ENCODE measurements around the gene RPS18. TPM values are rescaled to one million over a fixed set of nuclear protein-coding genes. Genes with fewer than 3 reads are reported as not detected.

Gene RPS18
- total and polyA plus RNA-seq, 8 donors = 1,052 to 3,510 (median 2,017) TPM

- no peaks in the 10 kb centered on the region for H3K9me3 ChIP-seq
- no peak overlapping the region for H3K4me3 ChIP-seq
- H3K27me3 ChIP-seq = no peaks in the 10 kb centered on the region
- intact Hi-C loops (cut with DNase I) = no loop called here
- 85 to 87% methylated on average over 16 to 17 of the region's 17 CpGs for WGBS, 2 donors
- FAIRE-seq (no peak), DNase-seq (peak in 5 of 6 donors; percentile 18 to 68 (median 38)), ATAC-seq (no peak)
- no peak for TF ChIP-seq CTCF (IDR thresholded peaks at IDR 0.05)
- H3K27ac ChIP-seq = peak overlapping the region in 1 of 4 donors; percentile 1
- peaks cover 6 to 46% (median 10%) of the 10 kb centered on the region in 3 donors for H3K4me1 ChIP-seq
- peaks cover 0 to 18% (median 0%) of the 10 kb centered on the region in 3 donors for H3K36me3 ChIP-seq
These were observed 44.1 kb downstream of the RPS18 start for GRCh38 chr6:33315793-33316602.

DNA sequence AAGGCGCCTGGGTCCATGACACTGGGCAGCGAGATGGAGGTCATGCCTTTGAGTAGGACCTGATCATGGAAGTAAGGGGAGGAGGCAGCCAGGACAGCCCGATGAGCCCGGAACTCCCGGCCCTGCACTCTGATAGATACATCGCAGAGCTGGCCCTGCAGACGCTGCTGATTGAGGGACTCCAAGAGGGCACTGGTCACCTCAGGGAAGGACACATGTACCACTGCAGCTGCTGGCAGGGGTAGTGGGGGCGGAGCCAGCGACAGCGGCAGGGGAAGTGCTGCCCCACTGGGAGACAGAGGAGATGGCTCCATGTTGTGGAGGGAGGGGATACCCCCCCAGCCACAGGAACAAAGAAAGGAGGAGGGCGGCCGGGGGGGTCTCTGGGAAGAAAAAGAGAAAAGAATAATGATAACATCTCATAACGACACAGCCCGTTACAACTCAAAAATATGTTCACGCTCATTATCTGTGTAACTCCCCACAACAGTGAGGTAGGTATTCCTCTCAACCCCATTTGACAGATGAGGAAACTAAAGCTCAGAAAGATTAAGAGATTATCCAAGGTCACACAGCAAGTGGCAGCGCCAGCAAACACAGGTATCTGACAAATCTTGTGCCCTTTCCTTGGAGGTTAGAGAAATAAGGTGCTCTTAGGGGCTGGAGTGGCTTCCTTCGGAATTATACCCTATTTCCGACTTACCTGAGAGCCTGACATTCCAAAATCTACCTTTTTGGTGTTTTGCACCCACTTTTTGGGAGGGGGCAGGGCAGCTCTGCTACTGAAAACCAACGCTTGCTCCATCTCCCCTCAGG, 44.9 kb downstream of the RPS18 start:
- TF ChIP-seq CTCF (IDR thresholded peaks at IDR 0.05) = no peak
- Histone ChIP-seq H3K4me1 (peaks cover 6 to 47% (median 15%) of the 10 kb centered on the region in 3 donors), H3K27me3 (no peaks in the 10 kb centered on the region), H3K4me3 (peak overlapping the region in 3 of 4 donors; percentile 12 to 53 (median 37)), H3K27ac (peak overlapping the region in 1 of 4 donors; percentile 72), H3K9me3 (no peaks in the 10 kb centered on the region), H3K36me3 (peaks cover 0 to 19% (median 0%) of the 10 kb centered on the region in 3 donors)
- ATAC-seq = no peak
- intact Hi-C loops (cut with DNase I) = no loop called here
- FAIRE-seq = no peak
- peak in 5 of 6 donors; percentile 44 to 84 (median 52) for DNase-seq
- 65 to 69% methylated on average over 19 of the region's 19 CpGs for WGBS, 2 donors

GRCh38 chr6:33317419-33317668, 45.5 kb downstream of the RPS18 start:
- Histone ChIP-seq H3K9me3 (no peaks in the 10 kb centered on the region), H3K36me3 (peaks cover 0 to 19% (median 0%) of the 10 kb centered on the region in 3 donors), H3K4me1 (peaks cover under 1 to 45% (median 18%) of the 10 kb centered on the region in 3 donors), H3K4me3 (peak overlapping the region; percentile 1 to 53 (median 25)), H3K27me3 (no peaks in the 10 kb centered on the region), H3K27ac (peak overlapping the region; percentile 51 to 82 (median 66))
- peak; percentile 0 to 10 (median 2) for ATAC-seq
- 2 to 4% methylated on average over 7 to 27 of the region's 27 CpGs for WGBS, 2 donors
- FAIRE-seq = no peak
- peak in 2 of 6 donors; percentile 79 to 84 for DNase-seq
- no peak for TF ChIP-seq CTCF (IDR thresholded peaks at IDR 0.05)
- intact Hi-C loops (cut with DNase I) = no loop called here

GRCh38 chr6:33317669-33318425, 46.0 kb downstream of the RPS18 start, which contains the start of gene ZBTB22:
TSS of gene ZBTB22 (minus strand) at chr6:33317744. CDS start at chr6:33316916, 828 bp downstream.
- peak; percentile 98 for FAIRE-seq
- WGBS, 2 donors = 1% methylated on average over 41 to 44 of the region's 44 CpGs

More at GRCh38 chr6:33317669-33318425, 46.0 kb downstream of the RPS18 start, which contains the start of gene ZBTB22:
- Histone ChIP-seq H3K27me3 (no peaks in the 10 kb centered on the region), H3K27ac (peak within 1 kb of the TSS; percentile 51 to 82 (median 66)), H3K4me1 (peaks cover 0 to 44% (median 18%) of the 10 kb centered on the region in 3 donors), H3K4me3 (peak within 1 kb of the TSS; percentile 1 to 53 (median 25)), H3K9me3 (no peaks in the 10 kb centered on the region), H3K36me3 (peaks cover 0 to 19% (median 0%) of the 10 kb centered on the region in 3 donors)
- intact Hi-C loops (cut with DNase I) = no loop called here
- ATAC-seq (peak; percentile 75 to 80 (median 78)), DNase-seq (peak; percentile 96 to 99 (median 98))
- no peak for TF ChIP-seq CTCF (IDR thresholded peaks at IDR 0.05)
